K562 (cell line): Measurements from ENCODE around the gene MYO1F. TPM values are rescaled to one million over a fixed set of nuclear protein-coding genes. Genes with fewer than 3 reads are reported as not detected.

ENCODE experiments used
- BRD4 ChIP-seq: fragments of 200-600 bp; sonication (generic); IDR thresholded peaks from 2 replicates; pipeline ENCODE4 v1.6.1; 2017; ENCODE audit warnings: inconsistent platforms
- CBFB ChIP-seq: sonication (generic); formaldehyde crosslinking; IDR thresholded peaks from 2 replicates; pipeline ENCODE4 v1.4.0; 2020; ENCODE audit warnings: mild to moderate bottlenecking, missing genetic modification reagents
- CTCF ChIP-seq, 3 experiments: IDR thresholded peaks in 2 of 3; conservative IDR thresholded peaks in 1 of 3; 2 replicates each; pipeline ENCODE4 v1.5.1; 2011 to 2012; ENCODE audit warnings: low read length in 3 of 3, mild to moderate bottlenecking in 3 of 3, control low read depth in 2 of 3, improper control_type of control experiment in 1 of 3, inconsistent platforms in 1 of 3, low read depth in 1 of 3, mixed read lengths in 1 of 3, moderate library complexity in 1 of 3; ENCODE audit not compliant: insufficient read depth in 2 of 3
- ETS1 ChIP-seq: conservative IDR thresholded peaks from 2 replicates; pipeline ENCODE4 v1.6.1; 2011; ENCODE audit warnings: low read depth, mild to moderate bottlenecking, low read length; ENCODE audit not compliant: control insufficient read depth
- HNRNPK ChIP-seq: fragments of 200-400 bp; formaldehyde crosslinking; IDR thresholded peaks from one replicate; pipeline ENCODE4 v1.6.1; 2018; ENCODE audit warnings: mild to moderate bottlenecking, low read depth, low read length; ENCODE audit not compliant: poor library complexity, severe bottlenecking
- KAT8 ChIP-seq: fragments of 450-650 bp; IDR thresholded peaks from 2 replicates; pipeline ENCODE4 v1.6.1; 2016; ENCODE audit warnings: low read depth, mild to moderate bottlenecking
- MAX ChIP-seq: sonication (generic); formaldehyde crosslinking; IDR thresholded peaks from 2 replicates; pipeline ENCODE4 v1.9.0; 2022; ENCODE audit warnings: mild to moderate bottlenecking, missing genetic modification reagents
- MBD1 ChIP-seq: fragments of 250-450 bp; sonication (Bioruptor Pico); IDR thresholded peaks from 2 replicates; pipeline ENCODE4 v1.8.0; 2022; ENCODE audit warnings: inconsistent platforms
- MEIS2 ChIP-seq: fragments of 450-650 bp; IDR thresholded peaks from 2 replicates; pipeline ENCODE4 v1.6.1; 2014; ENCODE audit warnings: mild to moderate bottlenecking; ENCODE audit not compliant: partially characterized antibody
- NFYB ChIP-seq: IDR thresholded peaks from 2 replicates; pipeline ENCODE4 v1.6.1; 2011; ENCODE audit warnings: mild to moderate bottlenecking, moderate library complexity; ENCODE audit not compliant: insufficient read length; ENCODE audit errors: extremely low read depth
- NUFIP1 ChIP-seq: fragments of 450-650 bp; IDR thresholded peaks from 2 replicates; pipeline ENCODE4 v1.6.1; 2018; ENCODE audit not compliant: partially characterized antibody
- POU5F1 ChIP-seq: fragments of 150-350 bp; IDR thresholded peaks from 2 replicates; pipeline ENCODE4 v1.6.1; 2014; ENCODE audit warnings: borderline replicate concordance, low read length, low read depth, mild to moderate bottlenecking; ENCODE audit not compliant: partially characterized antibody
- RUNX1 ChIP-seq: sonication (generic); IDR thresholded peaks from 2 replicates; pipeline ENCODE4 v1.6.1; 2016; ENCODE audit warnings: antibody characterized with exemption, low read depth
- SRSF9 ChIP-seq: fragments of 200-400 bp; formaldehyde crosslinking; IDR thresholded peaks from 2 replicates; pipeline ENCODE4 v1.6.1; 2017; ENCODE audit warnings: low read depth, low read length, borderline replicate concordance
- TAF7 ChIP-seq: fragments of 450-650 bp; IDR thresholded peaks from 2 replicates; pipeline ENCODE4 v1.6.1; 2016; ENCODE audit warnings: missing genetic modification characterization, missing compliant biosample characterization
- TBP ChIP-seq: optimal IDR thresholded peaks from 2 replicates; pipeline ENCODE3; 2011; ENCODE audit warnings: low read depth, low read length, improper control_type of control experiment
- TFE3 ChIP-seq: fragments of 450-650 bp; formaldehyde crosslinking; IDR thresholded peaks from 2 replicates; pipeline ENCODE4 v1.4.0; 2020; ENCODE audit warnings: mild to moderate bottlenecking, mixed read lengths
- THRA ChIP-seq: fragments of 450-650 bp; IDR thresholded peaks from 2 replicates; pipeline ENCODE4 v1.6.1; 2017; ENCODE audit warnings: mild to moderate bottlenecking, moderate library complexity
- ZNF184 ChIP-seq: sonication (generic); formaldehyde crosslinking; IDR thresholded peaks from 2 replicates; pipeline ENCODE4 v1.5.0; 2020; ENCODE audit warnings: missing genetic modification reagents
- ZNF75A ChIP-seq: fragments of 450-650 bp; formaldehyde crosslinking; IDR thresholded peaks from 2 replicates; pipeline ENCODE4 v1.4.0; 2020; ENCODE audit warnings: mild to moderate bottlenecking
- polyA plus RNA-seq, 8 experiments: library from polyadenylated mRNA; depleted of rRNA in 4 of 8; stranded (reverse) in 5 of 8; unstranded in 3 of 8; fragments of >200 nt; fragmentation: Nextera tagmentation in 2 of 8; fragmentation: Illumina TruSeq in 1 of 8; extraction: Ambion mirVana in 2 of 8; extraction: Trizol in 1 of 8; gene quantifications; 2 replicates each; pipeline versions ENCODE4 v1.2.1 to v1.2.3, GENCODE V29; 2011 to 2014; ENCODE audit warnings: inconsistent platforms in 1 of 8, missing spikeins in 1 of 8
- total RNA-seq, 7 experiments: library from RNA; depleted of rRNA in 6 of 7; stranded (reverse); fragments of >200 nt in 6 of 7; fragmentation: Illumina TruSeq in 2 of 7; extraction: Trizol in 2 of 7; gene quantifications; 2 replicates each; pipeline versions ENCODE4 v1.2.1 to v1.2.3, GENCODE V29; 2011 to 2021; ENCODE audit warnings: low replicate concordance in 1 of 7

MYO1F gene
- total and polyA plus RNA-seq, 9 of the 15 experiments (the other 6 are each of a cell fraction or from before 2014, with no cell fraction given): 0.78 to 9.4 (median 4.3) TPM

- TF ChIP-seq MBD1 (CRISPR knock-in tag) (no peak), THRA (no peak), ETS1 (no peak), CBFB (CRISPR knock-in tag) (no peak), TFE3 (CRISPR knock-in tag) (no peak), TBP (peak; percentile 29), NFYB (no peak), KAT8 (no peak), SRSF9 (no peak), CTCF (IDR thresholded peaks at IDR 0.05 in 2 of 3, conservative IDR thresholded peaks at IDR 0.05 in 1 of 3; ENCODE audit: insufficient read depth in 2 of 3, low read depth in 1 of 3, low read length in 3 of 3) (no peak), MAX (0 out of 2 replicates have a peak, but pooled peaks have one; percentile 22), ZNF184 (CRISPR knock-in tag) (no peak), HNRNPK (no peak), RUNX1 (no peak), BRD4 (no peak), MEIS2 (no peak), ZNF75A (no peak), POU5F1 (no peak), TAF7 (tag) (no peak), NUFIP1 (no peak)
Observed at GRCh38 chr19:8512115-8512967, 64.9 kb downstream of the MYO1F start (continued).
